ENCODE results near the gene AP1AR.
"Not testable (repeated sequence)": the region's sequence is repeated elsewhere in the genome, so short reads cannot be mapped to it uniquely, and the experiment has no call there.

Gene AP1AR

GRCh38 chr4:112208137-112209095 lies 23.2 kb upstream of the AP1AR start:
- not testable (repeated sequence) for H3K36me3 ChIP-seq (ENCODE audit: insufficient read depth, low read length); H3K9ac ChIP-seq (ENCODE audit: low read depth, low read length); H3K4me1 ChIP-seq (ENCODE audit: insufficient read depth, low read length); H3K9me3 ChIP-seq (ENCODE audit: control insufficient read depth, insufficient read depth, low read length)

DNA sequence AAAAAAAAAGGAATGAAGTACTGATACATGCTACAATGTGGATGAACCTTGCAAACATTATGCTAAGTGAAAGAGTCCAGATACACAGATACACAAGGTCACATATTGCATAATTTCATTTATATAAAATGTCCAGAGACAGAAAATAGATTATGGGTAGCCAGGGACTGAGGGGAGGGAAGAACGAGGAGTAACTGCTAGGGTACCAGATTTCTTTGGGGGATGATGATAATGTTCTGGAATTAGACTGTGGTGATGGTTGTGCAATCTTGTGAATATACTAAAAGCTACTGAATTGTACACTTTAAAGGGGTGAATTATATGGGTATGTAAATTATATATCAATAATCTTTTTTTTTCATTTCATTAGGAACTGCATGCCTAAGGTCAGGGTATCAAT lies 20.8 kb upstream of the AP1AR start:
- 0 out of 2 replicates have a peak, but pooled peaks cover 3% of the 10 kb centered on the region for H3K9me3 ChIP-seq (ENCODE audit: control insufficient read depth, insufficient read depth, low read length)
- no peaks in the 10 kb centered on the region for H3K4me1 ChIP-seq (ENCODE audit: insufficient read depth, low read length)
- no peaks in the 10 kb centered on the region for H3K36me3 ChIP-seq (ENCODE audit: insufficient read depth, low read length)
- H3K9ac ChIP-seq (ENCODE audit: low read depth, low read length): no peak overlapping the region

- Histone ChIP-seq H3K4me1 (ENCODE audit: insufficient read depth, low read length) (no peaks in the 10 kb centered on the region), H3K9ac (ENCODE audit: low read depth, low read length) (no peak overlapping the region), H3K9me3 (ENCODE audit: control insufficient read depth, insufficient read depth, low read length) (0 out of 2 replicates have a peak, but pooled peaks cover 3% of the 10 kb centered on the region), H3K36me3 (ENCODE audit: insufficient read depth, low read length) (no peaks in the 10 kb centered on the region)
These were observed 18.5 kb upstream of the AP1AR start for GRCh38 chr4:112213091-112213490.

- H3K4me1 ChIP-seq (ENCODE audit: insufficient read depth, low read length): no peaks in the 10 kb centered on the region
- 0 out of 2 replicates have a peak, but pooled peaks cover 3% of the 10 kb centered on the region for H3K9me3 ChIP-seq (ENCODE audit: control insufficient read depth, insufficient read depth, low read length)
- H3K36me3 ChIP-seq (ENCODE audit: insufficient read depth, low read length): no peaks in the 10 kb centered on the region
- no peak overlapping the region for H3K9ac ChIP-seq (ENCODE audit: low read depth, low read length)
These were observed 17.7 kb upstream of the AP1AR start for GRCh38 chr4:112213856-112214255.

- no peaks in the 10 kb centered on the region for H3K36me3 ChIP-seq (ENCODE audit: insufficient read depth, low read length)
- no peak overlapping the region for H3K9ac ChIP-seq (ENCODE audit: low read depth, low read length)
- no peaks in the 10 kb centered on the region for H3K4me1 ChIP-seq (ENCODE audit: insufficient read depth, low read length)
- 0 out of 2 replicates have a peak, but pooled peaks cover 3% of the 10 kb centered on the region for H3K9me3 ChIP-seq (ENCODE audit: control insufficient read depth, insufficient read depth, low read length)
These were observed 17.0 kb upstream of the AP1AR start for GRCh38 chr4:112214390-112215264.

- Histone ChIP-seq H3K9ac (ENCODE audit: low read depth, low read length) (no peak overlapping the region), H3K9me3 (ENCODE audit: control insufficient read depth, insufficient read depth, low read length) (0 out of 2 replicates have a peak, but pooled peaks cover 3% of the 10 kb centered on the region), H3K4me1 (ENCODE audit: insufficient read depth, low read length) (no peaks in the 10 kb centered on the region), H3K36me3 (ENCODE audit: insufficient read depth, low read length) (no peaks in the 10 kb centered on the region)
These were observed 11.7 kb upstream of the AP1AR start for GRCh38 chr4:112219826-112220366.

DNA sequence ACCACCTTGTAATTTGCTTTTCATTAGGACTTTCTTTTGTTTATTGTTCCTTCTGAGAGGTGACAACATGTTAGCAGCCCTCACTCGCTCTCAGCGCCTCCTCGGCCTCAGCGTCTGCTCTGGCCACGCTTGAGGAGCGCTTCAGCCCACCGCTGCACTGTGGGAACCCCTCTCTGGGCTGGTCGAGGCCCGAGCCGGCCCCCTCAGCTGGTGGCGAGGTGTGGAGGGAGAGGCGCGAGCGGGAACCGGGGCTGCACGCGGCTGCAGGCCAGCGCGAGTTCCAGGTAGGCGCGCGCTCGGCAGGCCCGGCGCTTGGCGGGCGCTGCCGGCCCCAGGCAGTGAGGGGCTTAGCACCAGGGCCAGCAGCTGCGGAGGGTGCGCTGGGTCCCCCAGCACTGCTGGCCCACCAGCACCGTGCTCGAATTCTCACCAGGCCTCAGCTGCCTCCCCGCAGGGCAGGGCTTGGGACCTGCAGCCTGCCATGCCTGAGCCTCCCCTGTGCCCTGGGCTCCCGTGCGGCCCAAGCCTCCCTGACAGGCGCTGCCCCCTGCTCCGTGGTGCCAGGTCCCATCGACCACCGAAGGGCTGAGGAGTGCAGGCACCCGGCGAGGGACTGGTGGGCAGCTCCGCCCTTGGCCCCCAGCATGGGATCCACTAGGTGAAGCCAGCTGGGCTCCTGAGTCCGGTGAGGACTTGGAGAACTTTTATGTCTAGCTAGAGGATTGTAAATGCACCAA lies 9.2 kb upstream of the AP1AR start:
- 0 out of 2 replicates have a peak, but pooled peaks cover 3% of the 10 kb centered on the region for H3K9me3 ChIP-seq (ENCODE audit: control insufficient read depth, insufficient read depth, low read length)
- no peaks in the 10 kb centered on the region for H3K4me1 ChIP-seq (ENCODE audit: insufficient read depth, low read length)
- no peaks in the 10 kb centered on the region for H3K36me3 ChIP-seq (ENCODE audit: insufficient read depth, low read length)
- no peak overlapping the region for H3K9ac ChIP-seq (ENCODE audit: low read depth, low read length)

DNA sequence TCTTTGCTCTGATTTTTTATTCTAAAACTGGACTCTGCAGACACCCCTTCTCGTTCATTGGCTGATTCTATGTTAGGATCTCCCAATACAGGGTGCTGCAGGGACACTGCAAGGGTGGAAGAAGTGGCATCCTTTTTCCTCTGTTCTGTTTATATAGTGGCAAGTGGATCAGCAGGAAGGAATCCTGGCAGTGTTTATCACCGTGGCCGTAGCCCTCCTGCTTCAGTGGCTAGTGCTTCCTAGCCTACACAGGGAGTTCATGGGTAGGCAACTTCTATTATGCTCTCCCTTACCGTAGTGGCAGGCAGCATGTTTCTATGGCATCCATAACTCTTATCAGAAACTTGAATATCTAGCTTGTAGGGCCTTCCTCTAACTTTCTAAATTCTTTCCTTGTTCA lies 6.4 kb upstream of the AP1AR start:
- 0 out of 2 replicates have a peak, but pooled peaks cover 3% of the 10 kb centered on the region for H3K9me3 ChIP-seq (ENCODE audit: control insufficient read depth, insufficient read depth, low read length)
- no peaks in the 10 kb centered on the region for H3K36me3 ChIP-seq (ENCODE audit: insufficient read depth, low read length)
- H3K9ac ChIP-seq (ENCODE audit: low read depth, low read length): no peak overlapping the region
- no peaks in the 10 kb centered on the region; the same call in 1 of the 2 replicates for H3K4me1 ChIP-seq (ENCODE audit: insufficient read depth, low read length)

- Histone ChIP-seq H3K9me3 (ENCODE audit: control insufficient read depth, insufficient read depth, low read length) (no peaks in the 10 kb centered on the region), H3K4me1 (ENCODE audit: insufficient read depth, low read length) (peaks cover 3% of the 10 kb centered on the region; the same call in 1 of the 2 replicates), H3K9ac (ENCODE audit: low read depth, low read length) (peak overlapping the region; percentile 99), H3K36me3 (ENCODE audit: insufficient read depth, low read length) (no peaks in the 10 kb centered on the region)
These were observed 458 bp upstream of the AP1AR start for GRCh38 chr4:112230879-112231778.

DNA sequence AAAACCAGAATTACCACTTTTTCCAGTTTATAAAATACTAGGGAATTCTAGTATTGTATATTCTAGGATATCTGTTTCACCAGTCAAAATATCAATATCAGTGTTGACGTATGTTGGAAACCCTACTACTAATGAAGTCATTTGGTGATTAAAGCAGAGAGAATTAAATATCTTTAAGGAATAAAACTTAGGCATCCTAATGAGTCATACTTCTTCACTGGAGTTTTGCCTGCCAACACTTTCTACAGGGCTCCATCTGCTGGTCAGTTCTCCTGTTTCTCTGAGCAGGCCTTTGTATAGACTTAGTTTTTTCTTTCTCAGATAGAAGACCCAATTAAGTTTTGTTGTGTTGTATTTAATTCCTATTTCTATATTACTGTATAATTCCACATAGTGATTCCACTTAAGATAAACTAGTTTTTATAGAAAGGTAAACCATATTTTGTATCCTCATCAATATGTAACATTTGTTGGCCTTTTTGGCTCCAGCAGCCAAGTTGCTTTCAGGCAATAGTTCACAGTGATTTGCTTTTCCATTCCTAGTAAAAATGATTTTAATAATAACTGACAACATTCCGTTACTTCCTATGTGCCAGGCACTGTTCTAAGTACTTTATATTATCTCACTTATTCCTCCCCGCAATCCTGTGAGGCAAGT lies 3.5 kb downstream of the AP1AR start:
- H3K36me3 ChIP-seq (ENCODE audit: insufficient read depth, low read length): no peaks in the 10 kb centered on the region
- H3K9ac ChIP-seq (ENCODE audit: low read depth, low read length): no peak overlapping the region
- peaks cover 3% of the 10 kb centered on the region; the same call in 1 of the 2 replicates for H3K4me1 ChIP-seq (ENCODE audit: insufficient read depth, low read length)
- no peaks in the 10 kb centered on the region for H3K9me3 ChIP-seq (ENCODE audit: control insufficient read depth, insufficient read depth, low read length)

DNA sequence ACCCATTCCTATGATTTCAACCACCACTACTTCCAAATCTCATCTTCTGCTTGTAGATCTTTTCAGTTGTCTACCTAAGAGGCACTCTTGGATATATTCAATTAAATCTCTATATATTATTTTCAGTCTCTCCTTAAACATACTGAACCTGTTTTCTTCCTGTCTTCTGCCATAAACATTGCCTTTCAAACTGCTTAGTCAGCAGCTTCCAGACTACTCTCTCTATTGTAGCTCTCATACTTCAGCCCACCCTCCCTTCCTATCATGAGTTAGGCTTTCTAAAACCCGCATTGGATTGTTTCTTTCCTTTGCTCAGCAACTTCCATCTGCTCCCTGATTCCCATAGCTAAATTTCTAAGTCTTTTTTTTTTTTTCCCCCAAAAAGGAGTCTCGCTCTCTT lies 4.5 kb downstream of the AP1AR start:
- Histone ChIP-seq H3K9me3 (ENCODE audit: control insufficient read depth, insufficient read depth, low read length) (no peaks in the 10 kb centered on the region), H3K9ac (ENCODE audit: low read depth, low read length) (no peak overlapping the region), H3K36me3 (ENCODE audit: insufficient read depth, low read length) (no peaks in the 10 kb centered on the region), H3K4me1 (ENCODE audit: insufficient read depth, low read length) (peaks cover 3% of the 10 kb centered on the region; the same call in 1 of the 2 replicates)

- Histone ChIP-seq H3K9me3 (ENCODE audit: control insufficient read depth, insufficient read depth, low read length) (no peaks in the 10 kb centered on the region), H3K9ac (ENCODE audit: low read depth, low read length) (no peak overlapping the region), H3K4me1 (ENCODE audit: insufficient read depth, low read length) (peaks cover 3% of the 10 kb centered on the region; the same call in 1 of the 2 replicates), H3K36me3 (ENCODE audit: insufficient read depth, low read length) (no peaks in the 10 kb centered on the region)
These were observed 7.2 kb downstream of the AP1AR start for GRCh38 chr4:112238833-112239232.
